GM12892 (cell line): Measurements from ENCODE around the gene SYT13.

Experiments used
- POLR2AphosphoS5 ChIP-seq: IDR thresholded peaks from 2 replicates; pipeline ENCODE4 v1.6.1; 2011; ENCODE audit warnings: low read depth, low read length, control low read depth
- TAF1 ChIP-seq: IDR thresholded peaks from 2 replicates; pipeline ENCODE4 v1.6.1; 2011; ENCODE audit warnings: low read depth, mild to moderate bottlenecking, control low read depth, low read length, borderline replicate concordance

GRCh38 chr11:45265969-45266675 is 20.0 kb downstream of the SYT13 start:
- no peak for TF ChIP-seq POLR2AphosphoS5
- TF ChIP-seq TAF1 = no peak
